K562 (cell line): ENCODE data around the gene ULK3. TPM values are rescaled to one million over a fixed set of nuclear protein-coding genes. Genes with fewer than 3 reads are reported as not detected.

Source experiments
- CEBPB ChIP-seq: fragments of 450-650 bp; IDR thresholded peaks from 2 replicates; pipeline ENCODE4 v1.6.1; 2016; ENCODE audit warnings: missing genetic modification characterization, missing compliant biosample characterization
- CSDE1 ChIP-seq, 2 experiments: fragments of 450-650 bp; IDR thresholded peaks; 2 replicates each; pipeline ENCODE4 v1.6.1; 2016; ENCODE audit warnings: mild to moderate bottlenecking in 1 of 2
- DDX20 ChIP-seq: fragments of 450-650 bp; IDR thresholded peaks from 2 replicates; pipeline ENCODE4 v1.6.1; 2016; ENCODE audit warnings: missing genetic modification characterization, low read depth, mild to moderate bottlenecking, missing compliant biosample characterization, moderate library complexity
- ESRRB ChIP-seq: fragments of 250-450 bp; sonication (Bioruptor Pico); IDR thresholded peaks from 2 replicates; pipeline ENCODE4 v1.5.0; 2020; ENCODE audit warnings: mild to moderate bottlenecking, moderate library complexity, borderline replicate concordance
- HMG20B ChIP-seq: fragments of 250-450 bp; sonication (Bioruptor Pico); IDR thresholded peaks from 2 replicates; pipeline ENCODE4 v1.5.0; 2021; ENCODE audit warnings: mild to moderate bottlenecking
- KLF16 ChIP-seq: IDR thresholded peaks from 2 replicates; pipeline ENCODE4 v1.6.1; 2016; ENCODE audit warnings: antibody characterized with exemption
- NEUROD1 ChIP-seq: fragments of 150-350 bp; IDR thresholded peaks from 2 replicates; pipeline ENCODE4 v1.6.1; 2014; ENCODE audit warnings: borderline replicate concordance, low read length, low read depth; ENCODE audit not compliant: partially characterized antibody
- RCOR1 ChIP-seq, 2 experiments: IDR thresholded peaks; 2 replicates each; pipeline ENCODE4 v1.6.1; 2012; ENCODE audit warnings: low read depth in 2 of 2, low read length in 2 of 2, borderline replicate concordance in 1 of 2, improper control_type of control experiment in 1 of 2
- SETDB1 ChIP-seq: IDR thresholded peaks from one replicate; pipeline ENCODE4 v1.6.1; 2012; ENCODE audit warnings: low read length, control low read depth, inconsistent platforms
- SMAD3 ChIP-seq: fragments of 450-650 bp; formaldehyde crosslinking; conservative IDR thresholded peaks from 2 replicates; pipeline ENCODE4 v1.4.0; 2020; ENCODE audit warnings: mild to moderate bottlenecking
- TCF3 ChIP-seq: sonication (generic); formaldehyde crosslinking; IDR thresholded peaks from 2 replicates; pipeline ENCODE4 v1.4.0; 2020; ENCODE audit warnings: mild to moderate bottlenecking, missing genetic modification reagents
- XRCC5 ChIP-seq: fragments of 200-400 bp; formaldehyde crosslinking; IDR thresholded peaks from 2 replicates; pipeline ENCODE4 v1.6.1; 2017; ENCODE audit warnings: low read depth, mild to moderate bottlenecking, low read length
- ZC3H11A ChIP-seq: IDR thresholded peaks from 2 replicates; pipeline ENCODE4 v1.6.1; 2012; ENCODE audit warnings: low read depth, low read length, improper control_type of control experiment
- polyA plus RNA-seq, 8 experiments: library from polyadenylated mRNA; depleted of rRNA in 4 of 8; stranded (reverse) in 5 of 8; unstranded in 3 of 8; fragments of >200 nt; fragmentation: Nextera tagmentation in 2 of 8; fragmentation: Illumina TruSeq in 1 of 8; extraction: Ambion mirVana in 2 of 8; extraction: Trizol in 1 of 8; gene quantifications; 2 replicates each; pipeline versions ENCODE4 v1.2.1 to v1.2.3, GENCODE V29; 2011 to 2014; ENCODE audit warnings: inconsistent platforms in 1 of 8, missing spikeins in 1 of 8
- total RNA-seq, 7 experiments: library from RNA; depleted of rRNA in 6 of 7; stranded (reverse); fragments of >200 nt in 6 of 7; fragmentation: Illumina TruSeq in 2 of 7; extraction: Trizol in 2 of 7; gene quantifications; 2 replicates each; pipeline versions ENCODE4 v1.2.1 to v1.2.3, GENCODE V29; 2011 to 2021; ENCODE audit warnings: low replicate concordance in 1 of 7
- TF ChIP-seq, protein P1 (sequence below): fragments of 450-650 bp; IDR thresholded peaks from 2 replicates; pipeline ENCODE4 v1.7.1; 2018; ENCODE audit warnings: mild to moderate bottlenecking, low read depth; ENCODE audit not compliant: partially characterized antibody
- TF ChIP-seq, protein P2 (sequence below): fragments of 450-650 bp; IDR thresholded peaks from 2 replicates; pipeline ENCODE4 v1.6.1; 2016; ENCODE audit warnings: borderline replicate concordance
- TF ChIP-seq, protein P3 (sequence below): fragments of 250-450 bp; sonication (Bioruptor Pico); IDR thresholded peaks from 2 replicates; pipeline ENCODE4 v1.9.0; 2021; ENCODE audit warnings: mild to moderate bottlenecking, inconsistent platforms
- TF ChIP-seq, protein P4 (sequence below), 2 experiments: IDR thresholded peaks in 1 of 2; conservative IDR thresholded peaks in 1 of 2; 2 replicates each; pipeline ENCODE4 v1.6.1; 2016; ENCODE audit warnings: low read depth in 2 of 2, mild to moderate bottlenecking in 1 of 2, missing compliant biosample characterization in 1 of 2, missing genetic modification characterization in 1 of 2, moderate library complexity in 1 of 2

Gene ULK3
- total and polyA plus RNA-seq, 9 of the 15 experiments (the other 6 are each of a cell fraction or from before 2014, with no cell fraction given) = 0.68 to 68.0 (median 34.9) TPM

DNA sequence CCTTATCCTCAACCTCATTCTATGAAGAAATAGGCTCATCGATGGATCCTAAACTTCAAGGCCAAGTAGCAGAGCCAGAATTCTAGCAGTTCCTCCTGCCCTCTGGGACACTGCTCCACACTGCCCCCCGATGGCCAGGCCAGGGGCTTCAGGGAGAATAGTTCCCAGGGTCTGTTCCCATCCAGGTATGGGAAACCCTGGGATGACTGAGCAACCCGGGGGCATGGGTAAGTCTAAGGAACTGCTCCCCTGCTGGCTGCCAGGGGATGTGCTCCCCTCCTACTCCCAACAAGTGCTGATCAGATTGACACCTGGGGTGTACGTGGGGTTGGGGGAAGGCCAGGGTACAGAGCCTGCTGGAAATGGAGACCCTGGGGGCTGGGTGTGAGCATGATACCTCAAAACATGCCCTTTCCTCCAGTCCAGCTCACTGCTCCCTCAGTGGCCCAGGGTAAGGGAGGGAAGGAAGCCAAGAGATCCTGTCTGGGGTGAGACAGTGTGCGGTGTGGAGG lies 7.6 kb downstream of the ULK3 start (continued):
- TF ChIP-seq DDX20 (tag) (no peak), ESRRB (CRISPR knock-in tag) (no peak), NEUROD1 (no peak), CSDE1 (IDR thresholded peaks at IDR 0.05) (no peak), CEBPB (tag) (no peak), RCOR1 (IDR thresholded peaks at IDR 0.05; ENCODE audit: borderline replicate concordance in 1 of 2, low read depth in 2 of 2, low read length in 2 of 2) (peak in 1 of 2 experiments; percentile 38; a peak in 1 of 4 replicates), TCF3 (CRISPR knock-in tag) (no peak), SMAD3 (CRISPR knock-in tag) (no peak), SETDB1 (no peak), XRCC5 (peak; percentile 40; the same call in 1 of the 2 replicates), ZC3H11A (no peak), HMG20B (CRISPR knock-in tag) (no peak), KLF16 (0 out of 2 replicates have a peak, but pooled peaks have one; percentile 42)
- TF ChIP-seq, protein P1, sequence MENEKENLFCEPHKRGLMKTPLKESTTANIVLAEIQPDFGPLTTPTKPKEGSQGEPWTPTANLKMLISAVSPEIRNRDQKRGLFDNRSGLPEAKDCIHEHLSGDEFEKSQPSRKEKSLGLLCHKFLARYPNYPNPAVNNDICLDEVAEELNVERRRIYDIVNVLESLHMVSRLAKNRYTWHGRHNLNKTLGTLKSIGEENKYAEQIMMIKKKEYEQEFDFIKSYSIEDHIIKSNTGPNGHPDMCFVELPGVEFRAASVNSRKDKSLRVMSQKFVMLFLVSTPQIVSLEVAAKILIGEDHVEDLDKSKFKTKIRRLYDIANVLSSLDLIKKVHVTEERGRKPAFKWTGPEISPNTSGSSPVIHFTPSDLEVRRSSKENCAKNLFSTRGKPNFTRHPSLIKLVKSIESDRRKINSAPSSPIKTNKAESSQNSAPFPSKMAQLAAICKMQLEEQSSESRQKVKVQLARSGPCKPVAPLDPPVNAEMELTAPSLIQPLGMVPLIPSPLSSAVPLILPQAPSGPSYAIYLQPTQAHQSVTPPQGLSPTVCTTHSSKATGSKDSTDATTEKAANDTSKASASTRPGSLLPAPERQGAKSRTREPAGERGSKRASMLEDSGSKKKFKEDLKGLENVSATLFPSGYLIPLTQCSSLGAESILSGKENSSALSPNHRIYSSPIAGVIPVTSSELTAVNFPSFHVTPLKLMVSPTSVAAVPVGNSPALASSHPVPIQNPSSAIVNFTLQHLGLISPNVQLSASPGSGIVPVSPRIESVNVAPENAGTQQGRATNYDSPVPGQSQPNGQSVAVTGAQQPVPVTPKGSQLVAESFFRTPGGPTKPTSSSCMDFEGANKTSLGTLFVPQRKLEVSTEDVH = no peak
- TF ChIP-seq, protein P2, sequence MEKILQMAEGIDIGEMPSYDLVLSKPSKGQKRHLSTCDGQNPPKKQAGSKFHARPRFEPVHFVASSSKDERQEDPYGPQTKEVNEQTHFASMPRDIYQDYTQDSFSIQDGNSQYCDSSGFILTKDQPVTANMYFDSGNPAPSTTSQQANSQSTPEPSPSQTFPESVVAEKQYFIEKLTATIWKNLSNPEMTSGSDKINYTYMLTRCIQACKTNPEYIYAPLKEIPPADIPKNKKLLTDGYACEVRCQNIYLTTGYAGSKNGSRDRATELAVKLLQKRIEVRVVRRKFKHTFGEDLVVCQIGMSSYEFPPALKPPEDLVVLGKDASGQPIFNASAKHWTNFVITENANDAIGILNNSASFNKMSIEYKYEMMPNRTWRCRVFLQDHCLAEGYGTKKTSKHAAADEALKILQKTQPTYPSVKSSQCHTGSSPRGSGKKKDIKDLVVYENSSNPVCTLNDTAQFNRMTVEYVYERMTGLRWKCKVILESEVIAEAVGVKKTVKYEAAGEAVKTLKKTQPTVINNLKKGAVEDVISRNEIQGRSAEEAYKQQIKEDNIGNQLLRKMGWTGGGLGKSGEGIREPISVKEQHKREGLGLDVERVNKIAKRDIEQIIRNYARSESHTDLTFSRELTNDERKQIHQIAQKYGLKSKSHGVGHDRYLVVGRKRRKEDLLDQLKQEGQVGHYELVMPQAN = no peak
- TF ChIP-seq, protein P3, sequence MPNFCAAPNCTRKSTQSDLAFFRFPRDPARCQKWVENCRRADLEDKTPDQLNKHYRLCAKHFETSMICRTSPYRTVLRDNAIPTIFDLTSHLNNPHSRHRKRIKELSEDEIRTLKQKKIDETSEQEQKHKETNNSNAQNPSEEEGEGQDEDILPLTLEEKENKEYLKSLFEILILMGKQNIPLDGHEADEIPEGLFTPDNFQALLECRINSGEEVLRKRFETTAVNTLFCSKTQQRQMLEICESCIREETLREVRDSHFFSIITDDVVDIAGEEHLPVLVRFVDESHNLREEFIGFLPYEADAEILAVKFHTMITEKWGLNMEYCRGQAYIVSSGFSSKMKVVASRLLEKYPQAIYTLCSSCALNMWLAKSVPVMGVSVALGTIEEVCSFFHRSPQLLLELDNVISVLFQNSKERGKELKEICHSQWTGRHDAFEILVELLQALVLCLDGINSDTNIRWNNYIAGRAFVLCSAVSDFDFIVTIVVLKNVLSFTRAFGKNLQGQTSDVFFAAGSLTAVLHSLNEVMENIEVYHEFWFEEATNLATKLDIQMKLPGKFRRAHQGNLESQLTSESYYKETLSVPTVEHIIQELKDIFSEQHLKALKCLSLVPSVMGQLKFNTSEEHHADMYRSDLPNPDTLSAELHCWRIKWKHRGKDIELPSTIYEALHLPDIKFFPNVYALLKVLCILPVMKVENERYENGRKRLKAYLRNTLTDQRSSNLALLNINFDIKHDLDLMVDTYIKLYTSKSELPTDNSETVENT (CRISPR knock-in tag) = no peak
- TF ChIP-seq, protein P4, sequence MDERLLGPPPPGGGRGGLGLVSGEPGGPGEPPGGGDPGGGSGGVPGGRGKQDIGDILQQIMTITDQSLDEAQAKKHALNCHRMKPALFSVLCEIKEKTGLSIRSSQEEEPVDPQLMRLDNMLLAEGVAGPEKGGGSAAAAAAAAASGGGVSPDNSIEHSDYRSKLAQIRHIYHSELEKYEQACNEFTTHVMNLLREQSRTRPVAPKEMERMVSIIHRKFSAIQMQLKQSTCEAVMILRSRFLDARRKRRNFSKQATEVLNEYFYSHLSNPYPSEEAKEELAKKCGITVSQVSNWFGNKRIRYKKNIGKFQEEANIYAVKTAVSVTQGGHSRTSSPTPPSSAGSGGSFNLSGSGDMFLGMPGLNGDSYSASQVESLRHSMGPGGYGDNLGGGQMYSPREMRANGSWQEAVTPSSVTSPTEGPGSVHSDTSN (CRISPR knock-in tag; IDR thresholded peaks at IDR 0.05; ENCODE audit: low read depth) = no peak
- TF ChIP-seq, protein P4 (tag; conservative IDR thresholded peaks at IDR 0.05; ENCODE audit: low read depth) = no peak
